ENCODE results near the gene CLEC4M.

The CLEC4M gene

GRCh38 chr19:7787141-7787540 is 24.1 kb downstream of the CLEC4M start:
- no peaks in the 10 kb centered on the region; the same call in 1 of the 2 replicates for H3K27me3 ChIP-seq (ENCODE audit: insufficient read depth, low read length)

GRCh38 chr19:7787602-7788177 is 24.6 kb downstream of the CLEC4M start:
- Histone ChIP-seq H3K9me2 (ENCODE audit: low read depth, low read length) (no peaks in the 10 kb centered on the region), H3K4me1 (ENCODE audit: insufficient read depth, low read length, severe bottlenecking) (no peaks in the 10 kb centered on the region), H4K20me1 (ENCODE audit: insufficient read depth, low read length) (no peaks in the 10 kb centered on the region), H3F3A (ENCODE audit: insufficient read depth, low read length) (no peaks in the 10 kb centered on the region), H3K9me3 (ENCODE audit: low read length) (no peaks in the 10 kb centered on the region), H3K4me2 (ENCODE audit: low read length) (no peak overlapping the region), H3K9ac (ENCODE audit: low read length) (no peak overlapping the region), H3K27me3 (ENCODE audit: insufficient read depth, low read length) (no peaks in the 10 kb centered on the region; the same call in 1 of the 2 replicates), H3K27ac (ENCODE audit: low read depth, low read length, poor library complexity, severe bottlenecking) (no peak overlapping the region), H3K36me3 (ENCODE audit: insufficient read depth, low read length) (no peaks in the 10 kb centered on the region; the same call in 1 of the 2 replicates), H3K4me3 (ENCODE audit: low read depth, low read length, poor library complexity, severe bottlenecking) (no peak overlapping the region), H2AFZ (ENCODE audit: low read length) (no peak overlapping the region), H3K79me2 (ENCODE audit: insufficient read depth, low read length) (no peaks in the 10 kb centered on the region)
- TF ChIP-seq CTCF (IDR thresholded peaks at IDR 0.05; ENCODE audit: low read length) (no peak), EZH2 (IDR thresholded peaks at IDR 0.05; ENCODE audit: borderline replicate concordance, low read length) (no peak)

More at GRCh38 chr19:7787141-7787540, 24.1 kb downstream of the CLEC4M start:
- Histone ChIP-seq H3K27ac (ENCODE audit: low read depth, low read length, poor library complexity, severe bottlenecking) (no peak overlapping the region), H3K9me3 (ENCODE audit: low read length) (no peaks in the 10 kb centered on the region), H3K4me3 (ENCODE audit: low read depth, low read length, poor library complexity, severe bottlenecking) (no peak overlapping the region), H4K20me1 (ENCODE audit: insufficient read depth, low read length) (no peaks in the 10 kb centered on the region), H3F3A (ENCODE audit: insufficient read depth, low read length) (no peaks in the 10 kb centered on the region), H2AFZ (ENCODE audit: low read length) (no peak overlapping the region), H3K9ac (ENCODE audit: low read length) (no peak overlapping the region), H3K4me2 (ENCODE audit: low read length) (no peak overlapping the region), H3K9me2 (ENCODE audit: low read depth, low read length) (no peaks in the 10 kb centered on the region), H3K79me2 (ENCODE audit: insufficient read depth, low read length) (no peaks in the 10 kb centered on the region), H3K4me1 (ENCODE audit: insufficient read depth, low read length, severe bottlenecking) (no peaks in the 10 kb centered on the region), H3K36me3 (ENCODE audit: insufficient read depth, low read length) (no peaks in the 10 kb centered on the region; the same call in 1 of the 2 replicates)
- TF ChIP-seq EZH2 (IDR thresholded peaks at IDR 0.05; ENCODE audit: borderline replicate concordance, low read length) (no peak), CTCF (IDR thresholded peaks at IDR 0.05; ENCODE audit: low read length) (no peak)

GRCh38 chr19:7788178-7788932 is 25.3 kb downstream of the CLEC4M start:
- no peaks in the 10 kb centered on the region for H3K9me2 ChIP-seq (ENCODE audit: low read depth, low read length)
- H3K27me3 ChIP-seq (ENCODE audit: insufficient read depth, low read length): no peaks in the 10 kb centered on the region; the same call in 1 of the 2 replicates
- H3K36me3 ChIP-seq (ENCODE audit: insufficient read depth, low read length): no peaks in the 10 kb centered on the region; the same call in 1 of the 2 replicates
- TF ChIP-seq CTCF (IDR thresholded peaks at IDR 0.05; ENCODE audit: low read length): no peak
- no peak for TF ChIP-seq EZH2 (IDR thresholded peaks at IDR 0.05; ENCODE audit: borderline replicate concordance, low read length)
- no peak overlapping the region for H3K9ac ChIP-seq (ENCODE audit: low read length)
- H3K9me3 ChIP-seq (ENCODE audit: low read length): no peaks in the 10 kb centered on the region
- H3K27ac ChIP-seq (ENCODE audit: low read depth, low read length, poor library complexity, severe bottlenecking): no peak overlapping the region
- H2AFZ ChIP-seq (ENCODE audit: low read length): no peak overlapping the region
- no peak overlapping the region for H3K4me2 ChIP-seq (ENCODE audit: low read length)
- H4K20me1 ChIP-seq (ENCODE audit: insufficient read depth, low read length): no peaks in the 10 kb centered on the region
- no peak overlapping the region for H3K4me3 ChIP-seq (ENCODE audit: low read depth, low read length, poor library complexity, severe bottlenecking)
- no peaks in the 10 kb centered on the region for H3F3A ChIP-seq (ENCODE audit: insufficient read depth, low read length)
- H3K4me1 ChIP-seq (ENCODE audit: insufficient read depth, low read length, severe bottlenecking): no peaks in the 10 kb centered on the region
- H3K79me2 ChIP-seq (ENCODE audit: insufficient read depth, low read length): no peaks in the 10 kb centered on the region
